HCT116 (cell line): ENCODE measurements around the gene RIC8A.

ENCODE experiments used
- CTCF ChIP-seq, 3 experiments: fragments of 200-600 bp in 1 of 3; sonication (generic) in 1 of 3; IDR thresholded peaks in 2 of 3; conservative IDR thresholded peaks in 1 of 3; 2 replicates each; pipeline ENCODE4 v1.5.1; 2012 to 2017; ENCODE audit warnings: low read depth in 2 of 3, low read length in 2 of 3, antibody characterized with exemption in 1 of 3, borderline replicate concordance in 1 of 3, control low read depth in 1 of 3, mild to moderate bottlenecking in 1 of 3, mixed read lengths in 1 of 3, mixed run types in 1 of 3, moderate library complexity in 1 of 3; ENCODE audit not compliant: insufficient read depth in 1 of 3
- POLR2A ChIP-seq: IDR thresholded peaks from 2 replicates; pipeline ENCODE4 v1.7.0; 2011; ENCODE audit warnings: borderline replicate concordance; ENCODE audit not compliant: insufficient read depth, insufficient read length; ENCODE audit errors: extremely low read depth
- POLR2AphosphoS5 ChIP-seq: IDR thresholded peaks from 2 replicates; pipeline ENCODE4 v1.6.1; 2011; ENCODE audit warnings: mild to moderate bottlenecking, low read depth, low read length, moderate library complexity
- RAD21 ChIP-seq: IDR thresholded peaks from 2 replicates; pipeline ENCODE4 v1.6.1; 2012; ENCODE audit warnings: low read depth, mild to moderate bottlenecking

- no peak for TF ChIP-seq CTCF (IDR thresholded peaks at IDR 0.05 in 2 of 3, conservative IDR thresholded peaks at IDR 0.05 in 1 of 3; ENCODE audit: borderline replicate concordance in 1 of 3, insufficient read depth in 1 of 3, low read depth in 2 of 3, low read length in 2 of 3)
- TF ChIP-seq RAD21 = no peak
- TF ChIP-seq POLR2AphosphoS5 = no peak
- TF ChIP-seq POLR2A = no peak
Observed at GRCh38 chr11:210122-210802, 2.8 kb downstream of the RIC8A start.
